Measurements from ENCODE around the gene CFAP46. TPM values are rescaled to one million over a fixed set of nuclear protein-coding genes. Genes with fewer than 3 reads are reported as not detected.

Gene CFAP46
- total RNA-seq, 1 experiment from 2014 or later, result 3.3 TPM

- DNase-seq (ENCODE audit: low spot score) (no peak), ATAC-seq (no peak; the same call in 1 of the 2 replicates)
- TF ChIP-seq NR3C1 (CRISPR knock-in tag; conservative IDR thresholded peaks at IDR 0.05; ENCODE audit: low read depth) (no peak), NR2C2 (CRISPR knock-in tag; IDR thresholded peaks at IDR 0.05) (no peak), CBFB (CRISPR knock-in tag; IDR thresholded peaks at IDR 0.05; ENCODE audit: low read depth) (no peak), KAT7 (CRISPR knock-in tag; IDR thresholded peaks at IDR 0.05; ENCODE audit: borderline replicate concordance) (no peak), JAZF1 (CRISPR knock-in tag; IDR thresholded peaks at IDR 0.05) (no peak), MLX (CRISPR knock-in tag; IDR thresholded peaks at IDR 0.05) (no peak), PREB (CRISPR knock-in tag; IDR thresholded peaks at IDR 0.05; ENCODE audit: borderline replicate concordance) (no peak), ATF3 (CRISPR knock-in tag; conservative IDR thresholded peaks at IDR 0.05) (no peak), NFE2L1 (CRISPR knock-in tag; IDR thresholded peaks at IDR 0.05) (no peak)
- TF ChIP-seq, protein P1, sequence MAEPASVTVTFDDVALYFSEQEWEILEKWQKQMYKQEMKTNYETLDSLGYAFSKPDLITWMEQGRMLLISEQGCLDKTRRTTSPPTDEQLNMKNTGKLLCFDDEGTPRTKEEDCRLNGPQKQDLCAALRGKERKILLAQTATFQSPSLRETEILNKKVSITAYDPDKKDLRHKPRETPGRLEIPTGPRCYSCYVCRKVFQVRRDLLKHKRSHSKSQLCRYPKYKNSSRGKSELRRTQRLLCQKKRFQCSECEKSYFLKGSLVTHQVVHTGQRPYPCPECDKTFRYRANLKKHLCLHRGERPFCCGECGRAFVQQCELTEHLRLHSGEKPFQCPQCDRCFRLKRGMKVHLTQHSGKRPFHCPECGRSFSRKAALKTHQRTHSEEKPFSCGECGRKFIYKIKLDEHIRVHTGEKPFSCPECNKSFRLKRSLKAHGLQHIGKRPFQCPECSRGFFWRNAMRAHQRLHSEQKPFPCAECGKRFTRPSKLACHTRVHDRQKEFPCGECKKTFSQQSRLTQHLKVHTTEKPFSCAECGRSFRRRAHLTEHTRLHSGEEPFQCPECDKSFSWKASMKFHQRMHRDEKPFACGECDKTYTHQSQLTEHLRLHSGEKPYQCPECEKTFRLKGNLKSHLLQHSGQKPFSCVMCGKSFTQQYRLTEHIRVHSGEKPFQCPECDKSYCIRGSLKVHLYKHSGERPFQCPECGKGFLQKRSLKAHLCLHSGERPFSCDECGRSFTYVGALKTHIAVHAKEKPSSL (CRISPR knock-in tag; conservative IDR thresholded peaks at IDR 0.05), result no peak
- TF ChIP-seq, protein P2, sequence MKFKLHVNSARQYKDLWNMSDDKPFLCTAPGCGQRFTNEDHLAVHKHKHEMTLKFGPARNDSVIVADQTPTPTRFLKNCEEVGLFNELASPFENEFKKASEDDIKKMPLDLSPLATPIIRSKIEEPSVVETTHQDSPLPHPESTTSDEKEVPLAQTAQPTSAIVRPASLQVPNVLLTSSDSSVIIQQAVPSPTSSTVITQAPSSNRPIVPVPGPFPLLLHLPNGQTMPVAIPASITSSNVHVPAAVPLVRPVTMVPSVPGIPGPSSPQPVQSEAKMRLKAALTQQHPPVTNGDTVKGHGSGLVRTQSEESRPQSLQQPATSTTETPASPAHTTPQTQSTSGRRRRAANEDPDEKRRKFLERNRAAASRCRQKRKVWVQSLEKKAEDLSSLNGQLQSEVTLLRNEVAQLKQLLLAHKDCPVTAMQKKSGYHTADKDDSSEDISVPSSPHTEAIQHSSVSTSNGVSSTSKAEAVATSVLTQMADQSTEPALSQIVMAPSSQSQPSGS (CRISPR knock-in tag; IDR thresholded peaks at IDR 0.05; ENCODE audit: borderline replicate concordance, low read depth), result no peak
- TF ChIP-seq, protein P3, sequence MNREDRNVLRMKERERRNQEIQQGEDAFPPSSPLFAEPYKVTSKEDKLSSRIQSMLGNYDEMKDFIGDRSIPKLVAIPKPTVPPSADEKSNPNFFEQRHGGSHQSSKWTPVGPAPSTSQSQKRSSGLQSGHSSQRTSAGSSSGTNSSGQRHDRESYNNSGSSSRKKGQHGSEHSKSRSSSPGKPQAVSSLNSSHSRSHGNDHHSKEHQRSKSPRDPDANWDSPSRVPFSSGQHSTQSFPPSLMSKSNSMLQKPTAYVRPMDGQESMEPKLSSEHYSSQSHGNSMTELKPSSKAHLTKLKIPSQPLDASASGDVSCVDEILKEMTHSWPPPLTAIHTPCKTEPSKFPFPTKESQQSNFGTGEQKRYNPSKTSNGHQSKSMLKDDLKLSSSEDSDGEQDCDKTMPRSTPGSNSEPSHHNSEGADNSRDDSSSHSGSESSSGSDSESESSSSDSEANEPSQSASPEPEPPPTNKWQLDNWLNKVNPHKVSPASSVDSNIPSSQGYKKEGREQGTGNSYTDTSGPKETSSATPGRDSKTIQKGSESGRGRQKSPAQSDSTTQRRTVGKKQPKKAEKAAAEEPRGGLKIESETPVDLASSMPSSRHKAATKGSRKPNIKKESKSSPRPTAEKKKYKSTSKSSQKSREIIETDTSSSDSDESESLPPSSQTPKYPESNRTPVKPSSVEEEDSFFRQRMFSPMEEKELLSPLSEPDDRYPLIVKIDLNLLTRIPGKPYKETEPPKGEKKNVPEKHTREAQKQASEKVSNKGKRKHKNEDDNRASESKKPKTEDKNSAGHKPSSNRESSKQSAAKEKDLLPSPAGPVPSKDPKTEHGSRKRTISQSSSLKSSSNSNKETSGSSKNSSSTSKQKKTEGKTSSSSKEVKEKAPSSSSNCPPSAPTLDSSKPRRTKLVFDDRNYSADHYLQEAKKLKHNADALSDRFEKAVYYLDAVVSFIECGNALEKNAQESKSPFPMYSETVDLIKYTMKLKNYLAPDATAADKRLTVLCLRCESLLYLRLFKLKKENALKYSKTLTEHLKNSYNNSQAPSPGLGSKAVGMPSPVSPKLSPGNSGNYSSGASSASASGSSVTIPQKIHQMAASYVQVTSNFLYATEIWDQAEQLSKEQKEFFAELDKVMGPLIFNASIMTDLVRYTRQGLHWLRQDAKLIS (CRISPR knock-in tag; IDR thresholded peaks at IDR 0.05; ENCODE audit: borderline replicate concordance), result no peak
- Mint-ChIP-seq H3K4me1 (no peaks in the 10 kb centered on the region), H3K4me3 (no peak overlapping the region), H3K27ac (no peak overlapping the region), H3K27me3 (ENCODE audit: low read depth) (no peaks in the 10 kb centered on the region), H3K36me3 (no peaks in the 10 kb centered on the region), H3K9me3 (no peaks in the 10 kb centered on the region)
- ChIA-PET POLR2A (no interaction called here), CTCF (interaction anchor here (0.6 to 1.4 kb wide), 7 partner anchors 15 to 389 kb away, joined by 3 to 8 read pairs (median 3); no protein-coding TSS in a partner anchor)
These were observed 133.8 kb downstream of the CFAP46 start for GRCh38 chr10:132808383-132809231.

- no peak for ATAC-seq
- no peak overlapping the region for H3K4me3 Mint-ChIP-seq
- H3K27me3 Mint-ChIP-seq (ENCODE audit: low read depth), result no peaks in the 10 kb centered on the region
- H3K9me3 Mint-ChIP-seq, result no peaks in the 10 kb centered on the region
- no peak overlapping the region for H3K27ac Mint-ChIP-seq
- ChIA-PET POLR2A (no interaction called here), CTCF (interaction anchor here (0.7 to 1.4 kb wide), 3 partner anchors 14 to 389 kb away, joined by 3 read pairs; no protein-coding TSS in a partner anchor)
- no peaks in the 10 kb centered on the region for H3K4me1 Mint-ChIP-seq
- DNase-seq (ENCODE audit: low spot score), result no peak
- H3K36me3 Mint-ChIP-seq, result no peaks in the 10 kb centered on the region
- TF ChIP-seq IRF1 (CRISPR knock-in tag; IDR thresholded peaks at IDR 0.05) (no peak), ZNF396 (CRISPR knock-in tag; IDR thresholded peaks at IDR 0.05; ENCODE audit: borderline replicate concordance) (no peak), ESRRA (CRISPR knock-in tag; IDR thresholded peaks at IDR 0.05; ENCODE audit: borderline replicate concordance) (no peak), CREB1 (CRISPR knock-in tag; IDR thresholded peaks at IDR 0.05) (no peak), CTCF (IDR thresholded peaks at IDR 0.05) (no peak), FOXK1 (CRISPR knock-in tag; IDR thresholded peaks at IDR 0.05) (no peak), ZBTB21 (CRISPR knock-in tag; IDR thresholded peaks at IDR 0.05; ENCODE audit: borderline replicate concordance) (no peak)
These were observed 134.7 kb downstream of the CFAP46 start for GRCh38 chr10:132807621-132808049.
